HepG2 (cell line): ENCODE data around the gene ZNF30. TPM values are rescaled to one million over a fixed set of nuclear protein-coding genes. Genes with fewer than 3 reads are reported as not detected.

Experiments used
- ATM ChIP-seq: fragments of 450-650 bp; IDR thresholded peaks from 2 replicates; pipeline ENCODE4 v1.7.1; 2017; ENCODE audit warnings: mild to moderate bottlenecking, borderline replicate concordance
- BATF2 ChIP-seq: sonication (generic); formaldehyde crosslinking; IDR thresholded peaks from 2 replicates; pipeline ENCODE4 v1.8.0; 2022; ENCODE audit warnings: mild to moderate bottlenecking, missing genetic modification reagents, moderate library complexity
- FOXO1 ChIP-seq: sonication (generic); formaldehyde crosslinking; IDR thresholded peaks from 2 replicates; pipeline ENCODE4 v1.4.0; 2020; ENCODE audit warnings: missing genetic modification reagents
- FUBP1 ChIP-seq: sonication (generic); formaldehyde crosslinking; IDR thresholded peaks from 2 replicates; pipeline ENCODE4 v1.5.1; 2020; ENCODE audit warnings: missing genetic modification reagents, mild to moderate bottlenecking, borderline replicate concordance
- HIVEP1 ChIP-seq: sonication (generic); formaldehyde crosslinking; IDR thresholded peaks from 2 replicates; pipeline ENCODE4 v1.4.0; 2020; ENCODE audit warnings: mild to moderate bottlenecking, missing genetic modification reagents
- HMGXB4 ChIP-seq, 2 experiments: sonication (generic) in 1 of 2; formaldehyde crosslinking in 1 of 2; IDR thresholded peaks; 2 replicates each; pipeline versions ENCODE4 v1.4.0 to v1.6.1; 2018 to 2020; ENCODE audit warnings: missing genetic modification reagents in 2 of 2, borderline replicate concordance in 1 of 2, low read depth in 1 of 2, mild to moderate bottlenecking in 1 of 2, missing biosample characterization in 1 of 2
- KAT7 ChIP-seq: IDR thresholded peaks from 2 replicates; pipeline ENCODE4 v1.6.1; 2018; ENCODE audit warnings: borderline replicate concordance, missing compliant biosample characterization
- KIAA2018 ChIP-seq: sonication (generic); formaldehyde crosslinking; IDR thresholded peaks from 2 replicates; pipeline ENCODE4 v1.5.0; 2020; ENCODE audit warnings: mild to moderate bottlenecking, missing genetic modification reagents, borderline replicate concordance
- NFE2L2 ChIP-seq: fragments of 150-350 bp; IDR thresholded peaks from 2 replicates; pipeline ENCODE4 v1.6.1; 2014; ENCODE audit warnings: low read length
- NPAS2 ChIP-seq: sonication (generic); formaldehyde crosslinking; IDR thresholded peaks from 2 replicates; pipeline ENCODE4 v1.8.0; 2022; ENCODE audit warnings: mild to moderate bottlenecking, missing genetic modification reagents, borderline replicate concordance
- RAD21 ChIP-seq: fragments of 450-650 bp; formaldehyde crosslinking; IDR thresholded peaks from 2 replicates; pipeline ENCODE4 v1.5.0; 2020; ENCODE audit warnings: mild to moderate bottlenecking
- RCOR2 ChIP-seq: IDR thresholded peaks from 2 replicates; pipeline ENCODE4 v1.6.1; 2016; ENCODE audit warnings: missing biosample characterization, missing genetic modification reagents
- RFX5 ChIP-seq: IDR thresholded peaks from 2 replicates; pipeline ENCODE4 v1.6.1; 2011; ENCODE audit warnings: low read depth, low read length, improper control_type of control experiment
- SP140L ChIP-seq: sonication (generic); formaldehyde crosslinking; IDR thresholded peaks from 2 replicates; pipeline ENCODE4 v1.4.0; 2020; ENCODE audit warnings: missing genetic modification reagents, borderline replicate concordance
- ZFP62 ChIP-seq: sonication (generic); formaldehyde crosslinking; IDR thresholded peaks from 2 replicates; pipeline ENCODE4 v1.4.0; 2020; ENCODE audit warnings: missing genetic modification reagents
- ZNF224 ChIP-seq: sonication (generic); formaldehyde crosslinking; IDR thresholded peaks from 2 replicates; pipeline ENCODE4 v1.5.0; 2020; ENCODE audit warnings: mild to moderate bottlenecking, missing genetic modification reagents
- ZSCAN29 ChIP-seq: sonication (generic); formaldehyde crosslinking; conservative IDR thresholded peaks from 2 replicates; pipeline ENCODE4 v1.4.0; 2020; ENCODE audit warnings: mild to moderate bottlenecking, missing genetic modification reagents
- polyA plus RNA-seq, 8 experiments: library from polyadenylated mRNA; depleted of rRNA in 3 of 8; stranded (reverse) in 7 of 8; unstranded in 1 of 8; fragments of >200 nt; fragmentation: Illumina TruSeq in 4 of 8; extraction: Trizol in 4 of 8; gene quantifications; 2 replicates each; pipeline versions ENCODE4 v1.2.1 to v1.2.3, GENCODE V29; 2011 to 2016; ENCODE audit warnings: low read depth in 4 of 8, missing spikeins in 1 of 8, mixed read lengths in 1 of 8; ENCODE audit not compliant: insufficient read depth in 1 of 8
- total RNA-seq, 5 experiments: library from RNA; depleted of rRNA; stranded (reverse); fragments of >200 nt; fragmentation: Illumina TruSeq; extraction: Trizol; gene quantifications; 2 replicates each; pipeline ENCODE4 v1.2.3, GENCODE V29; 2016; ENCODE audit warnings: low read depth in 1 of 5

Gene ZNF30
- total and polyA plus RNA-seq, 2 of the 13 experiments (the other 11 are each of a cell fraction or from before 2014, with no cell fraction given) = 2.3 to 4.4 TPM

GRCh38 chr19:34926685-34927375, at the start of gene ZNF30 (continued):
- no peak for TF ChIP-seq KIAA2018 (CRISPR knock-in tag)
- no peak for TF ChIP-seq RCOR2 (CRISPR knock-in tag)
- no peak for TF ChIP-seq SP140L (CRISPR knock-in tag)
- 0 out of 2 replicates have a peak, but pooled peaks have one; percentile 79 for TF ChIP-seq KAT7
- TF ChIP-seq RFX5 = no peak
- peak; percentile 47; the same call in 1 of the 2 replicates for TF ChIP-seq FOXO1 (CRISPR knock-in tag)
- no peak for TF ChIP-seq NPAS2
- no peak for TF ChIP-seq NFE2L2
- peak; percentile 81; the same call in 1 of the 2 replicates for TF ChIP-seq ZNF224 (CRISPR knock-in tag)
- no peak for TF ChIP-seq FUBP1 (CRISPR knock-in tag)
- TF ChIP-seq ATM = no peak
- TF ChIP-seq ZFP62 = no peak
- no peak for TF ChIP-seq BATF2 (CRISPR knock-in tag)
- no peak; the same call in 1 of the 2 replicates for TF ChIP-seq RAD21 (CRISPR knock-in tag)
- TF ChIP-seq ZSCAN29 (CRISPR knock-in tag) = no peak
- peak; percentile 31 to 32; a peak in 2 of 4 replicates for TF ChIP-seq HMGXB4 (CRISPR knock-in tag; IDR thresholded peaks at IDR 0.05; ENCODE audit: borderline replicate concordance in 1 of 2, low read depth in 1 of 2)
- TF ChIP-seq HIVEP1 (CRISPR knock-in tag) = peak; percentile 69; the same call in 1 of the 2 replicates
